Mesendoderm (in vitro differentiated cells): ENCODE data around the gene KNG1.
"Not testable (repeated sequence)": the region's sequence is repeated elsewhere in the genome, so short reads cannot be mapped to it uniquely, and the experiment has no call there.

ENCODE experiments used
- DNase-seq: peaks from one replicate; pipeline ENCODE4 v3.0.0; 2013
- H2AK5ac ChIP-seq: 2 replicates; pipeline ENCODE4 v1.6.1; 2013; ENCODE audit warnings: low read length, inconsistent platforms
- H2BK120ac ChIP-seq: 2 replicates; pipeline ENCODE4 v1.6.1; 2013; ENCODE audit warnings: low read depth, mild to moderate bottlenecking, low read length, moderate library complexity, mixed read lengths
- H2BK15ac ChIP-seq: replicated peaks from 2 replicates; pipeline ENCODE4 v1.6.1; 2013; ENCODE audit warnings: low read depth, mild to moderate bottlenecking, moderate library complexity
- H2BK5ac ChIP-seq: 2 replicates; pipeline ENCODE4 v1.6.1; 2013; ENCODE audit warnings: low read length, inconsistent platforms
- H3K18ac ChIP-seq: 2 replicates; pipeline ENCODE4 v1.6.1; 2013; ENCODE audit warnings: mild to moderate bottlenecking, low read length, mixed read lengths
- H3K23ac ChIP-seq: one replicate; pipeline ENCODE4 v1.6.1; 2013; ENCODE audit warnings: low read length
- H3K27ac ChIP-seq: 2 replicates; pipeline ENCODE4 v1.5.1; 2013; ENCODE audit warnings: low read depth, mild to moderate bottlenecking, inconsistent platforms, low read length, moderate library complexity
- H3K27me3 ChIP-seq: 2 replicates; pipeline ENCODE4 v1.6.1; 2013; ENCODE audit warnings: low read length, control low read depth, mild to moderate bottlenecking, inconsistent platforms; ENCODE audit not compliant: insufficient read depth, poor library complexity
- H3K36me3 ChIP-seq: 2 replicates; pipeline ENCODE4 v1.6.1; 2013; ENCODE audit warnings: low read length, inconsistent platforms; ENCODE audit not compliant: control insufficient read depth, insufficient read depth
- H3K4ac ChIP-seq: one replicate; pipeline ENCODE4 v1.6.1; 2013; ENCODE audit warnings: low read depth, mild to moderate bottlenecking, low read length, moderate library complexity
- H3K4me1 ChIP-seq: 2 replicates; pipeline ENCODE4 v1.6.1; 2013; ENCODE audit warnings: low read depth, low read length, inconsistent platforms; ENCODE audit not compliant: control insufficient read depth
- H3K4me2 ChIP-seq: 2 replicates; pipeline ENCODE4 v1.6.1; 2013; ENCODE audit warnings: low read length
- H3K4me3 ChIP-seq: 2 replicates; pipeline ENCODE4 v1.5.1; 2013; ENCODE audit warnings: mild to moderate bottlenecking, low read length
- H3K56ac ChIP-seq: one replicate; pipeline ENCODE4 v1.6.1; 2013; ENCODE audit warnings: low read length
- H3K79me1 ChIP-seq: 2 replicates; pipeline ENCODE4 v1.6.1; 2013; ENCODE audit warnings: low read length, inconsistent platforms
- H3K79me2 ChIP-seq: 2 replicates; pipeline ENCODE4 v1.6.1; 2013; ENCODE audit warnings: mild to moderate bottlenecking, low read length; ENCODE audit not compliant: control insufficient read depth, insufficient read depth
- H3K9ac ChIP-seq: 2 replicates; pipeline ENCODE4 v1.6.1; 2013; ENCODE audit warnings: low read length, inconsistent platforms
- H4K5ac ChIP-seq: one replicate; pipeline ENCODE4 v1.6.1; 2013; ENCODE audit warnings: low read length
- H4K8ac ChIP-seq: one replicate; pipeline ENCODE4 v1.6.1; 2013; ENCODE audit warnings: low read depth, mild to moderate bottlenecking, control low read depth, low read length, moderate library complexity
- WGBS: extraction: QIAGEN DNeasy Blood & Tissue Kit; methylation state at CpG from one replicate; pipeline ENCODE4 v1.1.7; 2013; ENCODE audit warnings: low lambda C conversion rate, missing lambda C conversion rate; ENCODE audit not compliant: insufficient coverage; ENCODE audit errors: extremely low coverage; 5-methylcytosine and 5-hydroxymethylcytosine counted together

KNG1 gene

GRCh38 chr3:186690304-186690703 lies 26.9 kb upstream of the KNG1 start:
- H3K79me2 ChIP-seq, H4K5ac ChIP-seq, H3K18ac ChIP-seq, H3K36me3 ChIP-seq, H3K56ac ChIP-seq, H2AK5ac ChIP-seq, H3K4me2 ChIP-seq, H3K4me3 ChIP-seq, DNase-seq, H3K79me1 ChIP-seq, H3K27me3 ChIP-seq, H3K4ac ChIP-seq, H2BK5ac ChIP-seq, H3K23ac ChIP-seq, H3K4me1 ChIP-seq, H2BK15ac ChIP-seq, H3K27ac ChIP-seq, H2BK120ac ChIP-seq, H4K8ac ChIP-seq, H3K9ac ChIP-seq: not testable (repeated sequence)
- no CpG with 5 or more reads among the region's 1 CpG for WGBS

- H3K79me1 ChIP-seq = no peaks in the 10 kb centered on the region
- no peak overlapping the region for H2BK120ac ChIP-seq
- no peak overlapping the region for H2AK5ac ChIP-seq
- H4K5ac ChIP-seq = no peak overlapping the region
- no peak overlapping the region for H3K4me2 ChIP-seq
- no peak overlapping the region for H4K8ac ChIP-seq
- DNase-seq = no peak
- no peak overlapping the region for H3K4me3 ChIP-seq
- no peaks in the 10 kb centered on the region for H3K4me1 ChIP-seq
- no peak overlapping the region for H2BK5ac ChIP-seq
- no peaks in the 10 kb centered on the region for H3K79me2 ChIP-seq
- no peaks in the 10 kb centered on the region for H3K36me3 ChIP-seq
- H3K4ac ChIP-seq = no peak overlapping the region
- H2BK15ac ChIP-seq = no peak overlapping the region
- no peak overlapping the region for H3K27ac ChIP-seq
- no peak overlapping the region for H3K56ac ChIP-seq
- no peak overlapping the region for H3K23ac ChIP-seq
- no peak overlapping the region for H3K18ac ChIP-seq
- no peaks in the 10 kb centered on the region for H3K27me3 ChIP-seq
- H3K9ac ChIP-seq = no peak overlapping the region
- no CpG with 5 or more reads among the region's 7 CpGs for WGBS
These were observed 25.5 kb upstream of the KNG1 start for GRCh38 chr3:186691676-186692075.

GRCh38 chr3:186693843-186694242 lies 23.3 kb upstream of the KNG1 start:
- Histone ChIP-seq H3K4ac (no peak overlapping the region), H3K79me1 (no peaks in the 10 kb centered on the region), H2BK15ac (no peak overlapping the region), H3K9ac (no peak overlapping the region), H3K18ac (no peak overlapping the region), H3K79me2 (no peaks in the 10 kb centered on the region), H3K4me2 (no peak overlapping the region), H3K27me3 (no peaks in the 10 kb centered on the region), H3K36me3 (no peaks in the 10 kb centered on the region), H3K56ac (no peak overlapping the region), H2AK5ac (no peak overlapping the region), H2BK5ac (no peak overlapping the region), H3K4me3 (no peak overlapping the region), H3K4me1 (no peaks in the 10 kb centered on the region), H3K23ac (no peak overlapping the region), H4K5ac (no peak overlapping the region), H3K27ac (no peak overlapping the region), H2BK120ac (no peak overlapping the region), H4K8ac (no peak overlapping the region)
- no CpG with 5 or more reads among the region's 3 CpGs for WGBS
- no peak for DNase-seq

- Histone ChIP-seq H2BK5ac (no peak overlapping the region), H3K56ac (no peak overlapping the region), H3K36me3 (no peaks in the 10 kb centered on the region), H3K18ac (no peak overlapping the region), H3K23ac (no peak overlapping the region), H4K5ac (no peak overlapping the region), H3K9ac (no peak overlapping the region), H3K27ac (no peak overlapping the region), H3K27me3 (no peaks in the 10 kb centered on the region), H3K4ac (no peak overlapping the region), H2BK120ac (no peak overlapping the region), H3K79me2 (no peaks in the 10 kb centered on the region), H3K79me1 (no peaks in the 10 kb centered on the region), H4K8ac (no peak overlapping the region), H2AK5ac (no peak overlapping the region), H3K4me3 (no peak overlapping the region), H3K4me2 (no peak overlapping the region), H3K4me1 (no peaks in the 10 kb centered on the region), H2BK15ac (no peak overlapping the region)
- WGBS = no CpG with 5 or more reads among the region's 6 CpGs
- DNase-seq = no peak
These were observed 22.7 kb upstream of the KNG1 start for GRCh38 chr3:186694288-186695032.

GRCh38 chr3:186696522-186696921 lies 20.6 kb upstream of the KNG1 start:
- Histone ChIP-seq H3K4me1 (no peaks in the 10 kb centered on the region), H3K27me3 (no peaks in the 10 kb centered on the region), H3K4me2 (no peak overlapping the region), H3K18ac (no peak overlapping the region), H3K23ac (no peak overlapping the region), H3K36me3 (no peaks in the 10 kb centered on the region), H3K27ac (no peak overlapping the region), H2BK15ac (no peak overlapping the region), H4K5ac (no peak overlapping the region), H3K9ac (no peak overlapping the region), H3K4ac (no peak overlapping the region), H3K56ac (no peak overlapping the region), H2BK5ac (no peak overlapping the region), H2BK120ac (no peak overlapping the region), H3K4me3 (no peak overlapping the region), H2AK5ac (no peak overlapping the region), H3K79me2 (no peaks in the 10 kb centered on the region), H4K8ac (no peak overlapping the region), H3K79me1 (no peaks in the 10 kb centered on the region)
- WGBS = no CpG with 5 or more reads among the region's 2 CpGs
- no peak for DNase-seq

GRCh38 chr3:186697510-186697909 lies 19.6 kb upstream of the KNG1 start:
- WGBS = no CpG with 5 or more reads among the region's 4 CpGs
- no peak overlapping the region for H3K9ac ChIP-seq

More at GRCh38 chr3:186697510-186697909, 19.6 kb upstream of the KNG1 start:
- Histone ChIP-seq H2AK5ac (no peak overlapping the region), H3K4me1 (no peaks in the 10 kb centered on the region), H3K4ac (no peak overlapping the region), H3K23ac (no peak overlapping the region), H4K8ac (no peak overlapping the region), H3K4me3 (no peak overlapping the region), H3K4me2 (no peak overlapping the region), H3K79me2 (no peaks in the 10 kb centered on the region), H4K5ac (no peak overlapping the region), H3K56ac (no peak overlapping the region), H2BK120ac (no peak overlapping the region), H3K18ac (no peak overlapping the region), H2BK15ac (no peak overlapping the region), H3K79me1 (no peaks in the 10 kb centered on the region), H3K27me3 (no peaks in the 10 kb centered on the region), H3K36me3 (no peaks in the 10 kb centered on the region), H3K27ac (no peak overlapping the region), H2BK5ac (no peak overlapping the region)
- no peak for DNase-seq
